ENCODE results near the gene DNAJC21. TPM values are rescaled to one million over a fixed set of nuclear protein-coding genes. Genes with fewer than 3 reads are reported as not detected.

Gene DNAJC21
- total and polyA plus RNA-seq, 4 donors: 8.8 to 21.0 (median 11.8) TPM

DNA sequence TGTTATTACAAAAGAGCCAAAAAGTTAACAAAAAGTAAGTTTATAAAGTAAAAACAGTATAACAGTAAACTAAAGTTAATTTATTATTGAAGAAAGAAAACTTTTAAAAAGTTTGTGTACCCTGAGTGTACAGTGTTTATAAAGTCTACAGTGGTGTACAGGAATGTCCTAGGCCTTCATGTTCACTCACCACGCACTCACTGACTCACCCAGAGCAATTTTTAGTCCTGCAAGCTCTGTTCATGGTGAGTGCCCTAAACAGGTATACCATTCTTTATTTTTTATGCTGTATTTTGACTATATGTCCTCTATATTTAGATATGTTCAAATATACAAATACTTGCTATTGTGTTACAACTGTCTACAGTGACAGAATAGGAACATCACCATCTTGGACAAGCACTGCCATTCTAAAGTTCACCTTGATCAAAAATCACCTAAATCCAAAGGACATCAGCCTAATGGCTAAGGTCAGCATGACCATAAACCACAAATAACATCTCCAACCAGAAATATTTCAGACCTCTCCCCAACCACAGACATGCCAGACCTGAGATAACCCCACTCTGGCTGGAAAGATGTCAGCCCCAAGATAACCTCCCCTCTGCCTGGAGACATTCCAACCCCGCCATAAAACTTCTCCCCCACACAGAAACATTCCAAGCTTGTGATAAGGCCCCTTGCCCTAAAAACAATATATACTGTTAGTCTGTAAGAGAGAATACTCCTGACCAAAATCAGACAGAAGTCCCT lies 62.3 kb downstream of the DNAJC21 start:
- H3K27me3 ChIP-seq (ENCODE audit: control insufficient read depth in 4 of 4, insufficient read depth in 4 of 4, low read length in 3 of 4): no peaks in the 10 kb centered on the region
- no peak for DNase-seq (ENCODE audit: low spot score)
- 83% methylated on average over 2 of the region's 2 CpGs for WGBS
- no peak overlapping the region for H3K9ac ChIP-seq (ENCODE audit: low read depth in 1 of 2, low read length in 2 of 2)
- no peak overlapping the region for H3K27ac ChIP-seq (ENCODE audit: low read depth in 1 of 2, low read length in 2 of 2)
- H3K4me3 ChIP-seq (ENCODE audit: low read depth in 1 of 3, low read length in 3 of 3): no peak overlapping the region
- TF ChIP-seq JUND (IDR thresholded peaks at IDR 0.05): no peak
- no peak for TF ChIP-seq GABPA (IDR thresholded peaks at IDR 0.05 in 1 of 2, conservative IDR thresholded peaks at IDR 0.05 in 1 of 2)
- no peak for TF ChIP-seq TAF1 (conservative IDR thresholded peaks at IDR 0.05)
- TF ChIP-seq RXRA (IDR thresholded peaks at IDR 0.05): no peak
- TF ChIP-seq, protein P1, sequence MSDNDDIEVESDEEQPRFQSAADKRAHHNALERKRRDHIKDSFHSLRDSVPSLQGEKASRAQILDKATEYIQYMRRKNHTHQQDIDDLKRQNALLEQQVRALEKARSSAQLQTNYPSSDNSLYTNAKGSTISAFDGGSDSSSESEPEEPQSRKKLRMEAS (IDR thresholded peaks at IDR 0.05): no peak
- TF ChIP-seq HNF4G (IDR thresholded peaks at IDR 0.05): no peak
- TF ChIP-seq EGR1 (IDR thresholded peaks at IDR 0.05; ENCODE audit: low read depth in 2 of 2): no peak
- H3K4me1 ChIP-seq (ENCODE audit: control insufficient read depth in 4 of 4, insufficient read depth in 4 of 4, low read length in 3 of 4): no peaks in the 10 kb centered on the region
- peaks cover 2 to 37% (median 16%) of the 10 kb centered on the region in 4 donors for H3K36me3 ChIP-seq (ENCODE audit: control insufficient read depth in 4 of 4, insufficient read depth in 3 of 4, low read depth in 1 of 4, low read length in 3 of 4)
- H3K9me3 ChIP-seq (ENCODE audit: control insufficient read depth in 4 of 4, low read length in 3 of 4): peaks cover 3 to 5% (median 4%) of the 10 kb centered on the region in 4 donors

DNA sequence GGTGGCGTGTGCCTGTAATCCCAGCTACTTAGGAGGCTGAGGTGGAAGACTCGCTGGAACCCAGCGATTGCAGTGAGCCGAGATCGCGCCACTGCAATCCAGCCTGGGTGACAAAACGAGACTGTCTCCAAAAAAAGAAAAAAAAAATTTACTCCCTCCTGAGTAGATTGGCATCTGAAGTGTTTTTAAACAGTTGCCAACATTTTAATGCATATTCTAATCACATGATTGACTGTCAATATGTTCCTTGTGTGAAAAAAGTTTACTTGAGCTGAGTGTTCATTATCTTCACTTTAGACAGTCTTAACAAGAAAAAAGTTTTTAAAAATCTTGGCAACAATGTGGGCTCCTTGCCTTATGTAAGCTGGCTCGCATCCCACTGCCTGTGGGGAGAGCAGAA lies 64.6 kb downstream of the DNAJC21 start:
- 95% methylated on average over 8 of the region's 8 CpGs for WGBS
- Histone ChIP-seq H3K9me3 (ENCODE audit: control insufficient read depth in 4 of 4, low read length in 3 of 4) (no peaks in the 10 kb centered on the region), H3K36me3 (ENCODE audit: control insufficient read depth in 4 of 4, insufficient read depth in 3 of 4, low read depth in 1 of 4, low read length in 3 of 4) (peaks cover 2 to 53% (median 26%) of the 10 kb centered on the region in 4 donors), H3K4me1 (ENCODE audit: control insufficient read depth in 4 of 4, insufficient read depth in 4 of 4, low read length in 3 of 4) (no peaks in the 10 kb centered on the region), H3K4me3 (ENCODE audit: low read depth in 1 of 3, low read length in 3 of 3) (no peak overlapping the region), H3K27me3 (ENCODE audit: control insufficient read depth in 4 of 4, insufficient read depth in 4 of 4, low read length in 3 of 4) (no peaks in the 10 kb centered on the region), H3K9ac (ENCODE audit: low read depth in 1 of 2, low read length in 2 of 2) (no peak overlapping the region), H3K27ac (ENCODE audit: low read depth in 1 of 2, low read length in 2 of 2) (no peak overlapping the region)
- DNase-seq (ENCODE audit: low spot score): no peak
- no peak for TF ChIP-seq FOXA1 (IDR thresholded peaks at IDR 0.05)
- TF ChIP-seq, protein P2, sequence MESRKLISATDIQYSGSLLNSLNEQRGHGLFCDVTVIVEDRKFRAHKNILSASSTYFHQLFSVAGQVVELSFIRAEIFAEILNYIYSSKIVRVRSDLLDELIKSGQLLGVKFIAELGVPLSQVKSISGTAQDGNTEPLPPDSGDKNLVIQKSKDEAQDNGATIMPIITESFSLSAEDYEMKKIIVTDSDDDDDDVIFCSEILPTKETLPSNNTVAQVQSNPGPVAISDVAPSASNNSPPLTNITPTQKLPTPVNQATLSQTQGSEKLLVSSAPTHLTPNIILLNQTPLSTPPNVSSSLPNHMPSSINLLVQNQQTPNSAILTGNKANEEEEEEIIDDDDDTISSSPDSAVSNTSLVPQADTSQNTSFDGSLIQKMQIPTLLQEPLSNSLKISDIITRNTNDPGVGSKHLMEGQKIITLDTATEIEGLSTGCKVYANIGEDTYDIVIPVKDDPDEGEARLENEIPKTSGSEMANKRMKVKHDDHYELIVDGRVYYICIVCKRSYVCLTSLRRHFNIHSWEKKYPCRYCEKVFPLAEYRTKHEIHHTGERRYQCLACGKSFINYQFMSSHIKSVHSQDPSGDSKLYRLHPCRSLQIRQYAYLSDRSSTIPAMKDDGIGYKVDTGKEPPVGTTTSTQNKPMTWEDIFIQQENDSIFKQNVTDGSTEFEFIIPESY (IDR thresholded peaks at IDR 0.05): no peak
- TF ChIP-seq SP1 (IDR thresholded peaks at IDR 0.05): no peak
- no peak for TF ChIP-seq TAF1 (conservative IDR thresholded peaks at IDR 0.05)
- no peak for TF ChIP-seq GABPA (IDR thresholded peaks at IDR 0.05 in 1 of 2, conservative IDR thresholded peaks at IDR 0.05 in 1 of 2)
- no peak for TF ChIP-seq RXRA (IDR thresholded peaks at IDR 0.05)
- no peak for TF ChIP-seq NR2F2 (IDR thresholded peaks at IDR 0.05)
- no peak for TF ChIP-seq JUND (IDR thresholded peaks at IDR 0.05)

DNA sequence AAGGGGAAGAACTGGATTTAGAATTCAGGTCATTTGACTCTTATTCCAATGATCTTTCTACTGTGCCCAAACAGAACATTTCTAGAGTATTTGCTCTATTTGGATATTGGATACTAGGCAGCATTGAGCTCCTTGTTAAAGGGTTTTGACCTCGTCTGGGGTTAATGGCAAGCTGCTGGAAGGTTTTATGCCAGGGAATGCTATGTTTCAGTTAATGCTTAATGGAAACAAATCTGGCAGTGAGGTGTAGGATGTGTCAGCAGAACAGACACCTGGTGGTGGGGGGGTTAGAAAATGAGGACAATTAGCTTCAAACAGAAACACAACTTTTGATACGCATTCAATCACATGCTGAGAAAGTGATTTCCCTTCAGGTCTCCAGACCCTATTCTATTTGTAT lies 66.9 kb downstream of the DNAJC21 start:
- WGBS: 82% methylated on average over 2 of the region's 2 CpGs
- H3K9ac ChIP-seq (ENCODE audit: low read depth in 1 of 2, low read length in 2 of 2): no peak overlapping the region
- H3K27me3 ChIP-seq (ENCODE audit: control insufficient read depth in 4 of 4, insufficient read depth in 4 of 4, low read length in 3 of 4): no peaks in the 10 kb centered on the region
- no peak for DNase-seq (ENCODE audit: low spot score)
- H3K36me3 ChIP-seq (ENCODE audit: control insufficient read depth in 4 of 4, insufficient read depth in 3 of 4, low read depth in 1 of 4, low read length in 3 of 4): peaks cover 3 to 69% (median 33%) of the 10 kb centered on the region in 4 donors
- no peaks in the 10 kb centered on the region for H3K4me1 ChIP-seq (ENCODE audit: control insufficient read depth in 4 of 4, insufficient read depth in 4 of 4, low read length in 3 of 4)
- H3K4me3 ChIP-seq (ENCODE audit: low read depth in 1 of 3, low read length in 3 of 3): no peak overlapping the region
- H3K27ac ChIP-seq (ENCODE audit: low read depth in 1 of 2, low read length in 2 of 2): no peak overlapping the region
- no peaks in the 10 kb centered on the region for H3K9me3 ChIP-seq (ENCODE audit: control insufficient read depth in 4 of 4, low read length in 3 of 4)
- TF ChIP-seq, protein P3, sequence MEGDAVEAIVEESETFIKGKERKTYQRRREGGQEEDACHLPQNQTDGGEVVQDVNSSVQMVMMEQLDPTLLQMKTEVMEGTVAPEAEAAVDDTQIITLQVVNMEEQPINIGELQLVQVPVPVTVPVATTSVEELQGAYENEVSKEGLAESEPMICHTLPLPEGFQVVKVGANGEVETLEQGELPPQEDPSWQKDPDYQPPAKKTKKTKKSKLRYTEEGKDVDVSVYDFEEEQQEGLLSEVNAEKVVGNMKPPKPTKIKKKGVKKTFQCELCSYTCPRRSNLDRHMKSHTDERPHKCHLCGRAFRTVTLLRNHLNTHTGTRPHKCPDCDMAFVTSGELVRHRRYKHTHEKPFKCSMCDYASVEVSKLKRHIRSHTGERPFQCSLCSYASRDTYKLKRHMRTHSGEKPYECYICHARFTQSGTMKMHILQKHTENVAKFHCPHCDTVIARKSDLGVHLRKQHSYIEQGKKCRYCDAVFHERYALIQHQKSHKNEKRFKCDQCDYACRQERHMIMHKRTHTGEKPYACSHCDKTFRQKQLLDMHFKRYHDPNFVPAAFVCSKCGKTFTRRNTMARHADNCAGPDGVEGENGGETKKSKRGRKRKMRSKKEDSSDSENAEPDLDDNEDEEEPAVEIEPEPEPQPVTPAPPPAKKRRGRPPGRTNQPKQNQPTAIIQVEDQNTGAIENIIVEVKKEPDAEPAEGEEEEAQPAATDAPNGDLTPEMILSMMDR (IDR thresholded peaks at IDR 0.05; ENCODE audit: low read depth, low read length, missing input control): no peak
- no peak for TF ChIP-seq NR2F2 (IDR thresholded peaks at IDR 0.05)
- no peak for TF ChIP-seq YY1 (IDR thresholded peaks at IDR 0.05)
- TF ChIP-seq, protein P4, sequence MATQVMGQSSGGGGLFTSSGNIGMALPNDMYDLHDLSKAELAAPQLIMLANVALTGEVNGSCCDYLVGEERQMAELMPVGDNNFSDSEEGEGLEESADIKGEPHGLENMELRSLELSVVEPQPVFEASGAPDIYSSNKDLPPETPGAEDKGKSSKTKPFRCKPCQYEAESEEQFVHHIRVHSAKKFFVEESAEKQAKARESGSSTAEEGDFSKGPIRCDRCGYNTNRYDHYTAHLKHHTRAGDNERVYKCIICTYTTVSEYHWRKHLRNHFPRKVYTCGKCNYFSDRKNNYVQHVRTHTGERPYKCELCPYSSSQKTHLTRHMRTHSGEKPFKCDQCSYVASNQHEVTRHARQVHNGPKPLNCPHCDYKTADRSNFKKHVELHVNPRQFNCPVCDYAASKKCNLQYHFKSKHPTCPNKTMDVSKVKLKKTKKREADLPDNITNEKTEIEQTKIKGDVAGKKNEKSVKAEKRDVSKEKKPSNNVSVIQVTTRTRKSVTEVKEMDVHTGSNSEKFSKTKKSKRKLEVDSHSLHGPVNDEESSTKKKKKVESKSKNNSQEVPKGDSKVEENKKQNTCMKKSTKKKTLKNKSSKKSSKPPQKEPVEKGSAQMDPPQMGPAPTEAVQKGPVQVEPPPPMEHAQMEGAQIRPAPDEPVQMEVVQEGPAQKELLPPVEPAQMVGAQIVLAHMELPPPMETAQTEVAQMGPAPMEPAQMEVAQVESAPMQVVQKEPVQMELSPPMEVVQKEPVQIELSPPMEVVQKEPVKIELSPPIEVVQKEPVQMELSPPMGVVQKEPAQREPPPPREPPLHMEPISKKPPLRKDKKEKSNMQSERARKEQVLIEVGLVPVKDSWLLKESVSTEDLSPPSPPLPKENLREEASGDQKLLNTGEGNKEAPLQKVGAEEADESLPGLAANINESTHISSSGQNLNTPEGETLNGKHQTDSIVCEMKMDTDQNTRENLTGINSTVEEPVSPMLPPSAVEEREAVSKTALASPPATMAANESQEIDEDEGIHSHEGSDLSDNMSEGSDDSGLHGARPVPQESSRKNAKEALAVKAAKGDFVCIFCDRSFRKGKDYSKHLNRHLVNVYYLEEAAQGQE (IDR thresholded peaks at IDR 0.05): no peak
- TF ChIP-seq, protein P2 (IDR thresholded peaks at IDR 0.05): no peak
- TF ChIP-seq EGR1 (IDR thresholded peaks at IDR 0.05; ENCODE audit: low read depth in 2 of 2): no peak
- TF ChIP-seq GABPA (IDR thresholded peaks at IDR 0.05 in 1 of 2, conservative IDR thresholded peaks at IDR 0.05 in 1 of 2): no peak
- no peak for TF ChIP-seq FOXA1 (IDR thresholded peaks at IDR 0.05)
- TF ChIP-seq, protein P1 (IDR thresholded peaks at IDR 0.05): no peak
- no peak for TF ChIP-seq RXRA (IDR thresholded peaks at IDR 0.05)
- no peak for TF ChIP-seq HNF4A (conservative IDR thresholded peaks at IDR 0.05)
- no peak for TF ChIP-seq JUND (IDR thresholded peaks at IDR 0.05)
- TF ChIP-seq RAD21 (IDR thresholded peaks at IDR 0.05): no peak
